ENCODE measurements around the gene CITED4. TPM values are rescaled to one million over a fixed set of nuclear protein-coding genes. Genes with fewer than 3 reads are reported as not detected.
A peak's percentile ranks its signal among the peaks of the same experiment; 100 is the strongest.

Gene CITED4
- total RNA-seq, 2 experiments from 2014 or later: 6.7 to 7.4 TPM

GRCh38 chr1:40842207-40842606, 20.0 kb downstream of the CITED4 start:
- ATAC-seq (no peak), DNase-seq (no peak)
- H3K36me3 Mint-ChIP-seq (ENCODE audit: low read depth): no peaks in the 10 kb centered on the region
- H3K27me3 Mint-ChIP-seq: no peaks in the 10 kb centered on the region
- no peak overlapping the region for H3K27ac Mint-ChIP-seq
- peaks cover 29% of the 10 kb centered on the region for H3K4me1 Mint-ChIP-seq (ENCODE audit: low read depth)
- H3K4me3 Mint-ChIP-seq: no peak overlapping the region
- no peak for TF ChIP-seq CTCF (IDR thresholded peaks at IDR 0.05)
- ChIA-PET CTCF (interaction anchor here (1.1 to 2.9 kb wide), 4 partner anchors 20 to 698 kb away, joined by 3 to 11 read pairs (median 4); partner anchors contain the start of gene CITED4), POLR2A (no interaction called here)
- no peaks in the 10 kb centered on the region for H3K9me3 Mint-ChIP-seq
- intact Hi-C loops (cut with micrococcal nuclease): no loop called here

- H3K27me3 Mint-ChIP-seq: no peaks in the 10 kb centered on the region
- H3K27ac Mint-ChIP-seq: no peak overlapping the region
- no peak overlapping the region for H3K4me3 Mint-ChIP-seq
- ChIA-PET POLR2A (no interaction called here), CTCF (interaction anchor here (1.4 to 2.9 kb wide), 3 partner anchors 67 to 698 kb away, joined by 3 to 11 read pairs (median 6); no protein-coding TSS in a partner anchor)
- no peaks in the 10 kb centered on the region for H3K9me3 Mint-ChIP-seq
- DNase-seq (no peak), ATAC-seq (no peak)
- no peak for TF ChIP-seq CTCF (IDR thresholded peaks at IDR 0.05)
- intact Hi-C loops (cut with micrococcal nuclease): no loop called here
- H3K4me1 Mint-ChIP-seq (ENCODE audit: low read depth): peaks cover 29% of the 10 kb centered on the region
- H3K36me3 Mint-ChIP-seq (ENCODE audit: low read depth): no peaks in the 10 kb centered on the region
These were observed 20.6 kb downstream of the CITED4 start for GRCh38 chr1:40841602-40842001.

- intact Hi-C loops (cut with micrococcal nuclease): no loop called here
- ATAC-seq (peak; percentile 31), DNase-seq (no peak)
- ChIA-PET CTCF (interaction anchor here (0.6 to 2.9 kb wide), 4 partner anchors 66 to 348 kb away, joined by 3 to 11 read pairs (median 4); no protein-coding TSS in a partner anchor), POLR2A (no interaction called here)
- Mint-ChIP-seq H3K9me3 (no peaks in the 10 kb centered on the region), H3K36me3 (ENCODE audit: low read depth) (no peaks in the 10 kb centered on the region), H3K4me1 (ENCODE audit: low read depth) (peaks cover 29% of the 10 kb centered on the region), H3K27me3 (no peaks in the 10 kb centered on the region), H3K27ac (no peak overlapping the region), H3K4me3 (no peak overlapping the region)
- TF ChIP-seq CTCF (IDR thresholded peaks at IDR 0.05): no peak
These were observed 21.4 kb downstream of the CITED4 start for GRCh38 chr1:40840526-40841323.

GRCh38 chr1:40839943-40840335, 22.2 kb downstream of the CITED4 start:
- Mint-ChIP-seq H3K4me1 (ENCODE audit: low read depth) (peaks cover 22% of the 10 kb centered on the region), H3K27ac (no peak overlapping the region), H3K36me3 (ENCODE audit: low read depth) (no peaks in the 10 kb centered on the region), H3K9me3 (no peaks in the 10 kb centered on the region), H3K27me3 (no peaks in the 10 kb centered on the region), H3K4me3 (no peak overlapping the region)
- CTCF ChIA-PET: no interaction called here
- POLR2A ChIA-PET: no interaction called here
- DNase-seq: no peak
- ATAC-seq: no peak
- no peak for TF ChIP-seq CTCF (IDR thresholded peaks at IDR 0.05)
- intact Hi-C loops (cut with micrococcal nuclease): no loop called here
